Psoas muscle (tissue), 8 donors: ENCODE data around the gene CACNG3. TPM values are rescaled to one million over a fixed set of nuclear protein-coding genes. Genes with fewer than 3 reads are reported as not detected.

Source experiments
- ATAC-seq, 4 donors: fragments of 200-7000 bp; cut with Tn5 transposase; one replicate each; pipeline ENCODE4 v1.9.1; 2020; ENCODE audit warnings: moderate library complexity in 3 of 4, mild to moderate bottlenecking in 2 of 4
- DNase-seq, 2 donors: peaks; one replicate each; pipeline ENCODE4 v3.0.0-alpha.2; 2020
- H3K27ac ChIP-seq: fragments of 200-600 bp; one replicate; pipeline ENCODE4 v1.8.0; 2022
- H3K27me3 ChIP-seq, 3 donors: fragments of 200-600 bp in 1 of 3; one replicate each; pipeline versions ENCODE4 v1.6.1 to v1.8.0; 2013 to 2022; ENCODE audit warnings: low read length in 2 of 3, mild to moderate bottlenecking in 2 of 3, moderate library complexity in 1 of 3; ENCODE audit not compliant: insufficient read depth in 3 of 3
- H3K36me3 ChIP-seq, 2 donors: fragments of 200-600 bp in 1 of 2; one replicate each; pipeline versions ENCODE4 v1.6.1 to v1.8.0; 2013 to 2022; ENCODE audit warnings: low read depth in 1 of 2, mild to moderate bottlenecking in 1 of 2, moderate library complexity in 1 of 2; ENCODE audit not compliant: insufficient read depth in 1 of 2
- H3K4me1 ChIP-seq: fragments of 200-600 bp; one replicate; pipeline ENCODE4 v1.8.0; 2022
- H3K4me3 ChIP-seq: fragments of 200-600 bp; one replicate; pipeline ENCODE4 v1.8.0; 2022; ENCODE audit warnings: mild to moderate bottlenecking
- H3K9me3 ChIP-seq: fragments of 200-600 bp; one replicate; pipeline ENCODE4 v1.8.0; 2022
- WGBS, 3 donors: extraction: QIAGEN DNeasy Blood & Tissue Kit; methylation state at CpG; one replicate each; pipeline versions ENCODE4 v1.1.6 to v1.1.7; 2013; 5-methylcytosine and 5-hydroxymethylcytosine counted together
- intact Hi-C, 2 donors: fragments of 100-400 bp; cut with DNase I; formaldehyde crosslinking; loops; one replicate each; pipeline versions ENCODE4 v1.11.0 to v1.14.2; 2022
- polyA plus RNA-seq, 3 donors: library from polyadenylated mRNA; stranded (reverse); fragments of 200-250 nt; gene quantifications; one replicate each; pipeline ENCODE4 v1.2.3, GENCODE V29; 2013
- total RNA-seq, 4 donors: library from RNA; stranded (reverse); fragmentation: NEBNext Ultra II Directional in 2 of 4; extraction: Animal tissue kit (Norgen Biotek cat#: 25700) in 2 of 4; gene quantifications; one replicate each; pipeline versions ENCODE4 v1.2.1 to v1.2.4, GENCODE V29; 2021 to 2023
- TF ChIP-seq, protein P1 (sequence below): fragments of 200-600 bp; IDR thresholded peaks from one replicate; pipeline ENCODE4 v1.8.0; 2022; ENCODE audit warnings: antibody characterized with exemption
- donor health status: healthy with polysubstance abuse.
- donor health status: DM: no; HTN: no; CAD: no; lungs with moderate emphysema.
- donor health status: Bipolar disorder and iron deficiency.
- donor health status: healthy.
- donor health status: DM: yes; HTN: yes; CAD: no.
- donor health status: DM: no; HTN: no; CAD: no.
- donor health status: DM: no; HTN: no; CAD: no.
- donor health status: DM: yes; HTN: yes; CAD: no.

Gene CACNG3
- total and polyA plus RNA-seq, 7 donors = 0.03 TPM; not detected in 6

DNA sequence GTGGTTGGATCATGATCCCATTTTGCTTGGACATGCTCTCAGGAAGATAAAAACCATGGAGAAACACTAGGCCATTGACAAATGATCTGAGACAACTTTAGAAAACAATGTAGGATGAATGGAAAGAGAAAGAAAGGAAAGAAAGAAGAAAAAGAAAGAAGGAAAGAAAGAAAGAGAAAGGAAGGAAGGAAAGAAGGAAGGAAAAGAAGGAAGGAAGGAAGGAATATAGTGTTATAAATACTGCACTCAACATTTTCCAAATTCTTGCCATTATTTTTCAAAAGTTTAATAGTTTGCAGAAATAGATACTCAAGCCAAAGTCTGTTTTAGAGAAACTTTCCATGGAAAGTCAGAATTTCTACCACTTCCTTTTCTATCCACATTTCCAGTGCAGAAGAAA is 39.2 kb upstream of the CACNG3 start:
- TF ChIP-seq, protein P1, sequence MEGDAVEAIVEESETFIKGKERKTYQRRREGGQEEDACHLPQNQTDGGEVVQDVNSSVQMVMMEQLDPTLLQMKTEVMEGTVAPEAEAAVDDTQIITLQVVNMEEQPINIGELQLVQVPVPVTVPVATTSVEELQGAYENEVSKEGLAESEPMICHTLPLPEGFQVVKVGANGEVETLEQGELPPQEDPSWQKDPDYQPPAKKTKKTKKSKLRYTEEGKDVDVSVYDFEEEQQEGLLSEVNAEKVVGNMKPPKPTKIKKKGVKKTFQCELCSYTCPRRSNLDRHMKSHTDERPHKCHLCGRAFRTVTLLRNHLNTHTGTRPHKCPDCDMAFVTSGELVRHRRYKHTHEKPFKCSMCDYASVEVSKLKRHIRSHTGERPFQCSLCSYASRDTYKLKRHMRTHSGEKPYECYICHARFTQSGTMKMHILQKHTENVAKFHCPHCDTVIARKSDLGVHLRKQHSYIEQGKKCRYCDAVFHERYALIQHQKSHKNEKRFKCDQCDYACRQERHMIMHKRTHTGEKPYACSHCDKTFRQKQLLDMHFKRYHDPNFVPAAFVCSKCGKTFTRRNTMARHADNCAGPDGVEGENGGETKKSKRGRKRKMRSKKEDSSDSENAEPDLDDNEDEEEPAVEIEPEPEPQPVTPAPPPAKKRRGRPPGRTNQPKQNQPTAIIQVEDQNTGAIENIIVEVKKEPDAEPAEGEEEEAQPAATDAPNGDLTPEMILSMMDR = no peak
- Histone ChIP-seq H3K4me1 (no peaks in the 10 kb centered on the region), H3K4me3 (no peak overlapping the region), H3K9me3 (no peaks in the 10 kb centered on the region), H3K27me3 (no peaks in the 10 kb centered on the region), H3K27ac (no peak overlapping the region), H3K36me3 (no peaks in the 10 kb centered on the region)
- DNase-seq (no peak), ATAC-seq (no peak)
- intact Hi-C loops = no loop called here

GRCh38 chr16:24217461-24217860 is 38.7 kb upstream of the CACNG3 start:
- intact Hi-C loops = no loop called here

GRCh38 chr16:24218299-24218698 is 37.8 kb upstream of the CACNG3 start:
- Histone ChIP-seq H3K4me3 (no peak overlapping the region), H3K4me1 (no peaks in the 10 kb centered on the region), H3K27ac (no peak overlapping the region), H3K27me3 (no peaks in the 10 kb centered on the region), H3K36me3 (no peaks in the 10 kb centered on the region), H3K9me3 (no peaks in the 10 kb centered on the region)
- TF ChIP-seq, protein P1 = no peak
- intact Hi-C loops = no loop called here
- DNase-seq (no peak), ATAC-seq (no peak)
- 81 to 90% (median 87%) methylated on average over 4 of the region's 4 CpGs for WGBS, 3 donors

More at GRCh38 chr16:24217461-24217860, 38.7 kb upstream of the CACNG3 start:
- no peak overlapping the region for H3K27ac ChIP-seq
- no peaks in the 10 kb centered on the region for H3K4me1 ChIP-seq
- H3K9me3 ChIP-seq = no peaks in the 10 kb centered on the region
- H3K36me3 ChIP-seq = no peaks in the 10 kb centered on the region
- no peak for ATAC-seq
- H3K4me3 ChIP-seq = no peak overlapping the region
- WGBS, 3 donors = 63 to 74% (median 71%) methylated on average over 3 of the region's 3 CpGs
- TF ChIP-seq, protein P1 = no peak
- H3K27me3 ChIP-seq = no peaks in the 10 kb centered on the region
- no peak for DNase-seq

GRCh38 chr16:24221219-24221618 is 34.9 kb upstream of the CACNG3 start:
- Histone ChIP-seq H3K36me3 (no peaks in the 10 kb centered on the region), H3K27me3 (no peaks in the 10 kb centered on the region), H3K27ac (no peak overlapping the region), H3K4me1 (no peaks in the 10 kb centered on the region), H3K4me3 (no peak overlapping the region), H3K9me3 (no peaks in the 10 kb centered on the region)
- TF ChIP-seq, protein P1 = no peak
- intact Hi-C loops = loop anchor here in 1 of 2 donors (10.0 kb wide), 1 partner anchor 56 kb away; no protein-coding TSS in a partner anchor
- WGBS, 3 donors = 87 to 95% (median 94%) methylated on average over 2 of the region's 2 CpGs
- ATAC-seq (no peak), DNase-seq (no peak)

DNA sequence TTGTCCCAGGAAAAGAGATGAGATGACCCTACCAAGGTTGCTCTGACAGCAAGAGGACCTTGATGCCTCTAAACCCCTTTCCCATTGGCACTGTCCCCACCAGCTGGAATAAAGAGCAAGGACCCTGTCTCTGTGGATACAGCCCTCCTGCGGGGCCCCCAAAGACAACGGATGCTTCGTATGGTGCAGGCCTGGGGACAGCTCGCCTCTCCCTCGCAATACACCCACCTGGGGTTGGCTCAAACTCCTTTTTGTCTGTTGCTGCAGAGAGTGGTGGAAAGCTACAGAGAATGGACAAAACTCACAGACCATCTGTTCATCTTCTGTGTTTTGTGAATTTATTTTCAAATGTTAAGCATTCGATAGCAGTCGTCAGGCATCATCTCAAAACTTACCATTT is 27.6 kb upstream of the CACNG3 start:
- ATAC-seq (no peak), DNase-seq (no peak)
- Histone ChIP-seq H3K9me3 (no peaks in the 10 kb centered on the region), H3K27ac (no peak overlapping the region), H3K4me3 (no peak overlapping the region), H3K4me1 (no peaks in the 10 kb centered on the region), H3K36me3 (no peaks in the 10 kb centered on the region), H3K27me3 (no peaks in the 10 kb centered on the region)
- intact Hi-C loops = loop anchor here in 1 of 2 donors (10.0 kb wide), 1 partner anchor 64 kb away; no protein-coding TSS in a partner anchor
- TF ChIP-seq, protein P1 = no peak
- 80 to 85% (median 84%) methylated on average over 7 of the region's 7 CpGs for WGBS, 3 donors
